ENCODE data around the gene TMEM245. TPM values are rescaled to one million over a fixed set of nuclear protein-coding genes. Genes with fewer than 3 reads are reported as not detected.

The TMEM245 gene
- total and polyA plus RNA-seq, 2 of the 13 experiments (the other 11 are each of a cell fraction or from before 2014, with no cell fraction given) = 53.5 to 55.4 TPM

DNA sequence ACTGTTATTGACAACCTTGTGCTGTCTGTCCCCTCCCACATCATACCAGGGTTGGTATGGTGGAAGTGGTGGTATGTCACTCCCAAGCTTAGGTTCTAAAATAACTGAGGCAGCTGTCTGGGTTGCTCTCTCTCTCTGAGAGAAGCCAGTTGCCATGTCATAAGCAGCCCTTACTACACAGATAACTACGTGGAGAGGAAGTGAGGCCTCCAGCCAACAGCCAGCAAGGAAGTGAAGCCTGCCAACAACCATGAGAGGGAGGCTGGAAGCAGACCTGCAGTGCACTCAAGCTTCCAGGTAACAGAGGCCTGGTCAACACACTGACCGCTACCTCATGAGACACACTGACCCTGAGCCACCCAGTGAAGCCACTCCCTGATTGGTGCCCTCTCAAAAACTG, 125.1 kb downstream of the TMEM245 start:
- TF ChIP-seq, protein P1, sequence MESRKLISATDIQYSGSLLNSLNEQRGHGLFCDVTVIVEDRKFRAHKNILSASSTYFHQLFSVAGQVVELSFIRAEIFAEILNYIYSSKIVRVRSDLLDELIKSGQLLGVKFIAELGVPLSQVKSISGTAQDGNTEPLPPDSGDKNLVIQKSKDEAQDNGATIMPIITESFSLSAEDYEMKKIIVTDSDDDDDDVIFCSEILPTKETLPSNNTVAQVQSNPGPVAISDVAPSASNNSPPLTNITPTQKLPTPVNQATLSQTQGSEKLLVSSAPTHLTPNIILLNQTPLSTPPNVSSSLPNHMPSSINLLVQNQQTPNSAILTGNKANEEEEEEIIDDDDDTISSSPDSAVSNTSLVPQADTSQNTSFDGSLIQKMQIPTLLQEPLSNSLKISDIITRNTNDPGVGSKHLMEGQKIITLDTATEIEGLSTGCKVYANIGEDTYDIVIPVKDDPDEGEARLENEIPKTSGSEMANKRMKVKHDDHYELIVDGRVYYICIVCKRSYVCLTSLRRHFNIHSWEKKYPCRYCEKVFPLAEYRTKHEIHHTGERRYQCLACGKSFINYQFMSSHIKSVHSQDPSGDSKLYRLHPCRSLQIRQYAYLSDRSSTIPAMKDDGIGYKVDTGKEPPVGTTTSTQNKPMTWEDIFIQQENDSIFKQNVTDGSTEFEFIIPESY (CRISPR knock-in tag; IDR thresholded peaks at IDR 0.05) = peak; percentile 57; the same call in 1 of the 2 replicates
- TF ChIP-seq, protein P2, sequence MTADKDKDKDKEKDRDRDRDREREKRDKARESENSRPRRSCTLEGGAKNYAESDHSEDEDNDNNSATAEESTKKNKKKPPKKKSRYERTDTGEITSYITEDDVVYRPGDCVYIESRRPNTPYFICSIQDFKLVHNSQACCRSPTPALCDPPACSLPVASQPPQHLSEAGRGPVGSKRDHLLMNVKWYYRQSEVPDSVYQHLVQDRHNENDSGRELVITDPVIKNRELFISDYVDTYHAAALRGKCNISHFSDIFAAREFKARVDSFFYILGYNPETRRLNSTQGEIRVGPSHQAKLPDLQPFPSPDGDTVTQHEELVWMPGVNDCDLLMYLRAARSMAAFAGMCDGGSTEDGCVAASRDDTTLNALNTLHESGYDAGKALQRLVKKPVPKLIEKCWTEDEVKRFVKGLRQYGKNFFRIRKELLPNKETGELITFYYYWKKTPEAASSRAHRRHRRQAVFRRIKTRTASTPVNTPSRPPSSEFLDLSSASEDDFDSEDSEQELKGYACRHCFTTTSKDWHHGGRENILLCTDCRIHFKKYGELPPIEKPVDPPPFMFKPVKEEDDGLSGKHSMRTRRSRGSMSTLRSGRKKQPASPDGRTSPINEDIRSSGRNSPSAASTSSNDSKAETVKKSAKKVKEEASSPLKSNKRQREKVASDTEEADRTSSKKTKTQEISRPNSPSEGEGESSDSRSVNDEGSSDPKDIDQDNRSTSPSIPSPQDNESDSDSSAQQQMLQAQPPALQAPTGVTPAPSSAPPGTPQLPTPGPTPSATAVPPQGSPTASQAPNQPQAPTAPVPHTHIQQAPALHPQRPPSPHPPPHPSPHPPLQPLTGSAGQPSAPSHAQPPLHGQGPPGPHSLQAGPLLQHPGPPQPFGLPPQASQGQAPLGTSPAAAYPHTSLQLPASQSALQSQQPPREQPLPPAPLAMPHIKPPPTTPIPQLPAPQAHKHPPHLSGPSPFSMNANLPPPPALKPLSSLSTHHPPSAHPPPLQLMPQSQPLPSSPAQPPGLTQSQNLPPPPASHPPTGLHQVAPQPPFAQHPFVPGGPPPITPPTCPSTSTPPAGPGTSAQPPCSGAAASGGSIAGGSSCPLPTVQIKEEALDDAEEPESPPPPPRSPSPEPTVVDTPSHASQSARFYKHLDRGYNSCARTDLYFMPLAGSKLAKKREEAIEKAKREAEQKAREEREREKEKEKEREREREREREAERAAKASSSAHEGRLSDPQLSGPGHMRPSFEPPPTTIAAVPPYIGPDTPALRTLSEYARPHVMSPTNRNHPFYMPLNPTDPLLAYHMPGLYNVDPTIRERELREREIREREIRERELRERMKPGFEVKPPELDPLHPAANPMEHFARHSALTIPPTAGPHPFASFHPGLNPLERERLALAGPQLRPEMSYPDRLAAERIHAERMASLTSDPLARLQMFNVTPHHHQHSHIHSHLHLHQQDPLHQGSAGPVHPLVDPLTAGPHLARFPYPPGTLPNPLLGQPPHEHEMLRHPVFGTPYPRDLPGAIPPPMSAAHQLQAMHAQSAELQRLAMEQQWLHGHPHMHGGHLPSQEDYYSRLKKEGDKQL (CRISPR knock-in tag; IDR thresholded peaks at IDR 0.05; ENCODE audit: low read depth) = no peak
- ChIA-PET POLR2A (no interaction called here), CTCF (ENCODE audit: low intra/inter-chr PET ratio, low total read pairs) (no interaction called here)
- no TSS peak for BruUV-seq (replicated peaks)
- H3K4me1 ChIP-seq (ENCODE audit: insufficient read depth, low read length) = peaks cover 11% of the 10 kb centered on the region
- H3K9me3 ChIP-seq (ENCODE audit: low read length) = no peaks in the 10 kb centered on the region
- no peaks in the 10 kb centered on the region for H3K27me3 ChIP-seq (ENCODE audit: control insufficient read depth in 1 of 2, insufficient read depth in 2 of 2, low read length in 2 of 2)
- no peak overlapping the region for H3K9ac ChIP-seq (ENCODE audit: insufficient read depth, low read depth, low read length)
- no peak overlapping the region for H3K4me3 ChIP-seq (replicated peaks in 1 of 3; ENCODE audit: insufficient read depth in 1 of 3, low read depth in 2 of 3, low read length in 3 of 3)
- no peak overlapping the region for H3K27ac ChIP-seq (ENCODE audit: extremely low read length, insufficient read depth, low read length)
- no peak for DNase-seq (ENCODE audit: low spot score)
- H4K20me1 ChIP-seq (ENCODE audit: insufficient read depth, low read length) = no peaks in the 10 kb centered on the region
- FAIRE-seq = no peak
- H3K36me3 ChIP-seq (replicated peaks in 1 of 2; ENCODE audit: control insufficient read depth in 1 of 2, insufficient read depth in 2 of 2, low read length in 2 of 2) = peaks cover 9 to 41% of the 10 kb centered on the region in 2 experiments
- WGBS (ENCODE audit: low lambda C conversion rate) = 100% methylated on average over 2 of the region's 2 CpGs
- ATAC-seq = no peak
- intact Hi-C loops (cut with micrococcal nuclease; ENCODE audit: unreplicated experiment) (no loop called here), in situ Hi-C loops (cut with HindIII; ENCODE audit: extremely low pct_ligation_motif_present, low pct_unique_long_range_greater_than_20kb) (no loop called here)
- peaks cover 28% of the 10 kb centered on the region for H3K79me2 ChIP-seq (ENCODE audit: insufficient read depth, low read length)
- no peak overlapping the region for H3K4me2 ChIP-seq (ENCODE audit: low read depth, low read length)
- no peak overlapping the region for H2AFZ ChIP-seq (ENCODE audit: low read length)

Data from HepG2 (cell line).